GM21447 (cell line): Measurements from ENCODE around the gene ERMARD.

Experiments used
- ATAC-seq: cut with Tn5 transposase; IDR thresholded peaks from one replicate; pipeline ENCODE4 v1.9.1; 2021; ENCODE audit not compliant: unreplicated experiment

Gene ERMARD

DNA sequence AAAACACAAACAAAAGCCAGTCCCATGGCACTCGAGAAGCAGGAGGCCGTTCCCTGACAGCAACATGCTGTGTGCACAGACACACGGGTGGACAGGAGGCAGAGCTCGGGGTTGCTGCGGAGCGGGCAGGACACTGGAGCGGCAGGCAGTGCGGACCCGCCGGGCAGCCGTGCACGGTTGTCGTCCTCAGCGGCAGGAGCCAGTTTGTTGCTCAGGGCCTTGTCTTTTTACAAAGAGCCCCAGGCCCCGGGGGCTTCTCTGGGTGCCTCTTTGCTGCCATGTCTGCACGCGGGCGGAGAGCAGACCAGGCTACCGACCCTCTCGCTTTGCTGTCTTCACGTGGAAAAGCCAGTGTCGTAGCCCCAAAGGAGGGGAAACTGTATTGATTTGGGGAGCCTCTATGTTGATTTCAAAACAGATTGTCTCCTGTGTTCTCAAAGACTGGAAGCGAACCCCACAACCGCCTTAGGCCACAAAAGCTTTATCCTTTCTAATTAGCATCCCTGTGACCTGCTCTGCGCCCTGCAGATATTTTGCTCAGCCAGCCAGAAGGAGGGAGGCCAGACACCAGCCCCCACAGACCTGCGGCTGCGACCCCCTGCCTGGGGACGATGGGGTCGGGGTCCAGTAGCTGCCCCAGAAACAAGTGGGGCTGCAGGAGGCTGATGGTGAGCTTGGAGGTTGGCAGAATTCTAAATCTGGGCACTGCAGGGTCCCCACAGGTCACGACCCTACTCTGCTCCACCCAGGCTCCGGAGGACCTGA lies 50.2 kb downstream of the ERMARD start:
- ATAC-seq = no peak

GRCh38 chr6:169802790-169803189 lies 51.4 kb downstream of the ERMARD start:
- no peak for ATAC-seq

GRCh38 chr6:169803271-169803811 lies 51.9 kb downstream of the ERMARD start:
- ATAC-seq = no peak

DNA sequence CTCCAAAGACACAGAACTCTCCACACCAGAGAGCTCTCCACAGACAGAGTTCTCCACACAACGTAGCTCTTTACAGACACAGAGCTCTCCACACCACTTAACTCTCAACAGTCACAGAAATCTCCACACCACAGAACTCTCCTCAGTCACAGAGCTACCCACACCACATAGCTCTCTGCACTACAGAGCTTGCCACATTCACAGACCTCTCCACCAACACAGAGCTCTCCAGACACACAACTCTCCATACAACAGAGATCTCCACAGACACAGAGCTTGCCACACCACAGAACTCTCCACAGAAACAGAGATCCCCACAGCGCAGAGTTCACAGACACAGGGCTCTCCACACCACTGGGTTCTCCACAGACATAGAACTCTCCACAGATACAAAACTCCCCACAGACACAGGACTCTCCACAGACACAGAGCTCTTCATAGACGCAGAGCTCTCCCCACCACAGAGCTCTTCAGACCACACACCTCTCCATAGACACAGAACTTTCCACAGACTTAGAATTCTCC lies 52.5 kb downstream of the ERMARD start:
- no peak for ATAC-seq

- no peak for ATAC-seq
These were observed 53.0 kb downstream of the ERMARD start for GRCh38 chr6:169804427-169804826.

- ATAC-seq = no peak
These were observed 53.9 kb downstream of the ERMARD start for GRCh38 chr6:169805242-169805838.

- no peak for ATAC-seq
These were observed 55.3 kb downstream of the ERMARD start for GRCh38 chr6:169806701-169807100.

DNA sequence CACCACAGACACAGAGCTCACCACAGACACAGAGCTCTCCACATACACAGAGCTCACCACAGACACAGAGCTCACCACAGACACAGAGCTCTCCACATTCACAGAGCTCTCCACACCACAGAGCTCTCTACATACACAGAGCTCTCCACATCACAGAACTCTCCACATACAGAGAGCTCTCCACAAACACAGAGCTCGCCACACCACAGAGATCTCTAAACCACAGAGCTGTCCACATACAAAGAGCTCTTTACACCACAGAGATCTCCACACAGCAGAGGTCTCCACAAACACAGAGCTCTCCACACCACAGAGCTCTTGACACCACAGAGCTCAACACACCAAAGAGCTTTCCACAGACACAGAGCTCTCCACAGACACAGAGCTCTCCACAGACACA lies 55.8 kb downstream of the ERMARD start:
- ATAC-seq = no peak

DNA sequence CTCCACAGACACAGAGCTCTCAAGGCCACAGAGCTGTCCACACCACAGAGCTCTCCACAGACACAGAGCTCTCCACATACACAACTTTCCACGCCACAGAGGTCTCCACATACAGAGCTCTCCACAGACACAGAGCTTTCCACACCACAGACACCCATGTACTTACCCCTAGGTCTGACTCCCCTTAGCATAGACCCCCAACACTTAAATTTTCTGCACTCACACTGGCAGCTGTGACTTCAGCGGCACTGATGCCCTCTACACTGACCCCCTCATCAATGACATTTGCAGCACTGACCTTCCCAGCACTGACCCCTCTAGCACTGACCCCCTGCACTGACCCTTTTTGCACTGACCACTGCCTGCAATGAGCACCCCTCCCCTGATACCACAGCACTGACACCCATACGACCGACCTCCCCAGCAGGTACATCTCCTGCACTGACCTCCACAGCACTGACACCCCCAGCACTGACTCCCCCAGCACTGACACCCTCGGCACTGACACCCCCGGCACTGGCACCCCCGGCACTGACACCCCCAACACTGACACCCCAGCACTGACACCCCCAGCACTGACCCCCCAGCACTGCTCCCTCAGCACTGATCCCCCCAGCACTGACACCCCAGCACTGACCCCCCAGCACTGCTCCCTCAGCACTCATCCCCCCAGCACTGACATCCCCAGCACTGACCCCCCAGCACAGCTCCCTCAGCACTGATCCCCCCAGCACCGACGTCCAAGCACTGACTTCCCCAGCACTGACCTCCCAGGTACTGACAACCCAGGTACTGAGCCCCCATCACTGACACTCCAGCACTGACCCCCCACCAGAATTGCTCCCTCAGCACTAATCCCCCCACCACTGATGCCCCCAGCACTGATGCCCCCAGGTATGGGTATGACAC lies 56.5 kb downstream of the ERMARD start:
- ATAC-seq = no peak

GRCh38 chr6:169808608-169808967 lies 57.2 kb downstream of the ERMARD start:
- ATAC-seq = no peak

GRCh38 chr6:169809386-169809785 lies 58.0 kb downstream of the ERMARD start:
- no peak for ATAC-seq

DNA sequence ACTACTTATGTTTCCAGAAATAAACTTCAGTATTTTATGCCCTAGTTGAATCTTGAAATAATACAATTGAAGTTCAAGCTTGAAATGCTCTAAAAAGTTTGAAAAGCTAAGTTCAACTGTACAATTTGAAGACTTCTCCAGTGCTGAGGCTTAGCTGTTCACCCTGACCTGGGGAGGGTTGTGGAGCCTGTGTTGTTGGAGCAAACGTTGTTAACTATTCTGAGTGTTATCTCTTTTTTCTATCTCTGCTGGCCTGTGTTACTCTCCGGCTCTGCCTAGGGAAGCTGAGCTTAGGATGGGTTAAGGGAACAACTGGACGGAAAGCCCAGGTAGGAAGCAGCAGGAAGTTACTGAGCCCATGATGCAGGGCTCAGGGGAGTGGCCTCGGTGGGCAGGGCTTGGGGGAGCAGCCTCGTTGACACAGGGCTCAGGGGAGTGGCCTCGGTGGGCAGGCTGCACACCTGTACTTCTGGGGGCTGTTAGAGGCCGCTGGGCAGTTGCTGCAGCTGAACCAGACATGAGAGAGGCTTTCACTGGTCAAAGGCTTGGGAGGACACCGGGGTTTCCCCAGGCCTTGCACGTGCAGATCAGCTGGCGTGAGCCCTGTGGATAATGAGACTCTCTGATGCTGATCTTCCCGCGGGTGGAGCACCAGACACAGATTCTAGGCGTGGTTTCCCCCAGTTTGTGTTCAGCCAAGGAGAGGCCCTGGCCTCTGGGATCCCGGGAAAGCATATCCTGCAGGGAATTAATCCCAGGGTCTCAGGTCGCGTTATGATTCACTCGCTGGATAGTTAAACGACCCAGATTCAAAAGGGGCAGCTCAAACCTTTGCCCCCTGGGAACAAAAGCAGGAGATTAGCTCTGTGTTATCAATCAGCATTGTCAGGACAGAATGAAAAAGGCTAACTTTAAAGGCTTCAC lies 58.9 kb downstream of the ERMARD start:
- no peak for ATAC-seq

DNA sequence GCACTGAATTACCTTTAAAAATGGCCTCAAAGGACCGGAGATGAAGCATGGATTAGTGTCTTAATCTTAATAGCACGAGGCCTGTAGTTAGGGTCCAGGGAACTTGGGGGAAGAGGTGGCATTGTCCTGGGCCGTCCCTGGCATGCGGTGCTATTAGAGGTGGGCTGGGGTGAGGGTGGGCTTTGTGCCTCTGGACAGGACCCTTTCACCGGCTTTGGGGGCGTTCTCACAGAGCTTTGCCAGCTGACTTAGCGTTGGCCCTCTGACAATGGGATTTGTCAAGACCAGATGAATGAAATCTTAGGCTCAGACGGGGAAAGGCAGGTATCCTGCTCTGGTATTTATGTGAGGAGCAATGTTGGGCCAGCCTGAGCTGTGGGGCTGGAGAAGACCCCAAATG lies 59.6 kb downstream of the ERMARD start:
- ATAC-seq = no peak

- ATAC-seq = no peak
These were observed 60.3 kb downstream of the ERMARD start for GRCh38 chr6:169811521-169812256.

- ATAC-seq = no peak
These were observed 60.8 kb downstream of the ERMARD start for GRCh38 chr6:169812257-169812644.

GRCh38 chr6:169813969-169814368 lies 62.5 kb downstream of the ERMARD start:
- ATAC-seq = no peak

DNA sequence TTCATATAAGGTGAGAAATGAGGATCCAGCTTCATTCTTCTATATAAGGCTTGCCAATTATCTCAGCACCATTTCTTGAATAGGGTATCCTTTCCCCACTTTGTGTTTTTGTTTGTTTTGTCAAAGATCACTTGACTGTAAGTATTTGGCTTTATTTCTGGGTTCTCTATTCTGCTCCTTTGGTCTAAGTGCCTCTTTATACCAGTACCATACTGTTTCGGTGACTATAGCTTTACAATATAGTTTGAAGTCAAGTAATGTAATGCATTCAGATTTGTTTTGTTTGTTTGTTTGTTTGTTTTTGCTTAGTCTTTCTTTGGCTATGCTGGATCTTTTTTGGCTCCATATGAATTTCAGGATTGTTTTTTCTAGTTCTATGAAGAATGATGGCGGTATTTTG lies 64.6 kb downstream of the ERMARD start:
- no peak for ATAC-seq

GRCh38 chr6:169816975-169817374 lies 65.6 kb downstream of the ERMARD start:
- ATAC-seq = no peak

GRCh38 chr6:169820358-169820757 lies 68.9 kb downstream of the ERMARD start:
- ATAC-seq = no peak

DNA sequence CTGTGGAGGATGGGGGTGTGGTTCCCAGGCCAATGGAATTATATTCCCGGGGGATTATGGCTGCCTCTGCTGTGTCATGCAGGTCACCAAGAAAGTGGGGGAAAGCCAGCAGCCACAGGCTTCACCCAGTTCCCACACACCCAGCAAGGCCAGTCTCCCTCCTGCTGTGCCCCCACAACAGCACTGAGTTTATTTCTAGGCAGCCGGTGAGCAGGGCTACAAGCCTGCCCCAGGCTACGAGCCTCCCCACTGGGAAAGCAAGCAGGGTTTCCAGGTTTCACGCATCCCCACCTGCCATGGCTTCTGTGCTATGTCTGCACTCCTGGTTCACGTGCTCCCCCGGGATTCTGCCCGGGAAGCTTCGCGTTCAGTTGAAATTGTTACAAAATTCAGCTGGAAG lies 72.6 kb downstream of the ERMARD start:
- no peak for ATAC-seq
